8988T (cell line): ENCODE results near the gene NMT1.
"Not testable (repeated sequence)": the region's sequence is repeated elsewhere in the genome, so short reads cannot be mapped to it uniquely, and the experiment has no call there.

ENCODE experiments used
- DNase-seq: peaks from one replicate; pipeline ENCODE4 v3.0.0; 2011

NMT1 gene

DNA sequence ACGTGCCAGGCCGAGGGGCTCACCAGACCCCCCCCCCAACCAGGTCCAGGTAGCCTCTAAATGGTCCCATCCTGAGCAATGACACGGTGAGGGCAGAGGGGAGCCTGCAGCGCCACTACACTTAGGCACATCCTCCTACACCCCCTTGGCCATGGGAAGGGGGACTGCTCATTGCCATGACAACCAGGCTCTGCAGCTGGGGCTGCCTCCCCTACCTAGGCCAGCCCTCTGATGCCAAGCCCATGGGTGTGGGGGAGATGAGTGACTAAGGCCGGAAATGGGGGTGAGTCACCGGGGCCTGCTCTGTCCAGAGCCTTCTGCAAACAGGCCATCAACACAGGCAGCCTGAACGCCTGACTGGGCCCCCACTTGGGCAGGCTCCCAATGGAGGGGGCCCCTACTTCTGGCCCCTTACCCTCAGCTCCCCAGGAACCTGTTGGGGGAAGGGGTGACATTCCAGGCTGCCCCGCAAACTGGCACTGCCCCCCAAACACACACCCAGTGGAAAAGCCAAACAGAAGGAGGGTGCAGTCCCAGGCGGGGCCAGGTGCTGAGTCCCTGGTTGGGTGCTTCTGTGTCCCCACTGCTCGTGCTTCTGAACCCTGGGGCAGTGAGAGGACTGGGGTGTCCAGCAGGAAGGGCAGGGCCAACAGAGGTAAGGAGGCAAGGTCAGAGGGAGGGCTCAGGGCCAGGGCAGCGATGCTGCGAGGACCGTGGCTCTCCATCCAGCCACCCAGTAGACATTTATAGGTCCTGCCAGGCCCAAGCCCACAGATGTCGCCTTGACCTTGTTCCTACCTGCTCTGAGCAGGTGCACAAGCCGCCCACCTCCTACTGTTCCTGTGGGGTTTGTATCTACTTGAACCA is 63.0 kb downstream of the NMT1 start:
- DNase-seq = peak; percentile 88

DNA sequence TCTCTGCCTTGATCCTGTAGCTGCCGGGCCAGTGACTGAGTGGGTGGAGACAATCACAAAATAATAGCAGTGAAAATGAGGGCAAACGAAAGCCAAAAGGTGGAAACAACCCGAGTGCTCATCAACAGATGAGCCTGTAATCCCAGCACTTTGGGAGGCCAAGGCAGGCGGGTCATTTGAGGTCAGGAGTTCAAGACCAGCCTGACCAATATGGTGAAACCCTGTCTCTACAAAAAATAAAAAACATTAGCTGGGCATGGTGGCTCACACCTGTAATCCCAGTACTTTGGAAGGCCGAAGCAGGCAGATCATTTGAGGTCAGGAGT is 63.6 kb downstream of the NMT1 start:
- not testable (repeated sequence) for DNase-seq

DNA sequence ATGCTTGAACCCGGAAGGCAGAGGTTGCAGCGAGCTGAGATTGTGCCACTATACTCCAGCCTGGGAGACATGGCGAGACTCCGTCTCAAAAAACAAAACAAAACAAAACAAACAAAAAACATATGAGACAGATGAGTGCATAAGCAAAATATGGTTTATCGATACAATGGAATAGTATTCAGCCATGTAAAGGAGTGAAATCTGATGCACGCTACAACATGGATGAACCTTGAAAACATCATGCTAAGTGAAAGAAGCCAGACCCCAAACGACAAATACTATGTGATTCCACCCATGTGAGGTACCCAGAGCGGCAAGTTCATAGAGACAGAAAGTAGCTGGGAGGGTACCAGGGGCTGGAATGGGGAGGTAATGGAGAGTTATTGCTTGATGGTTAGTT is 64.4 kb downstream of the NMT1 start:
- no peak for DNase-seq

DNA sequence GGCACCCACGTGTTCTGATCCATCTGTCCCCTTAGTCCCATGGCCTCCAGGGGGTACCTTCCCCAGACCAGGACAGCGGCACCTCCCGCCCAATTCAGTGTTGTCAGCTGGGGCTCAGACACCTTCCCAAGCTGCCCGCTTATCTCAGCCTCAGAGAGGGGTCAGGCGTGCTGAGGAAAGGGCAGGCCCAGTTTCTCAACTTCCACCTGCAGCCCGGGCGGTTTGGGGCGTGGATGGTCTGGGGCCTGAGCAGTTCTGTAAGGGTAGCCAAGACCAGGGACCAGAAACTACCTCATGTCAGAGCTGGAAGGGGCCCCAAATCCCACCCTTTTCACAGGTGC is 66.1 kb downstream of the NMT1 start:
- DNase-seq = no peak

- DNase-seq = no peak
Observed at GRCh38 chr17:45127548-45128300, 66.6 kb downstream of the NMT1 start.

DNA sequence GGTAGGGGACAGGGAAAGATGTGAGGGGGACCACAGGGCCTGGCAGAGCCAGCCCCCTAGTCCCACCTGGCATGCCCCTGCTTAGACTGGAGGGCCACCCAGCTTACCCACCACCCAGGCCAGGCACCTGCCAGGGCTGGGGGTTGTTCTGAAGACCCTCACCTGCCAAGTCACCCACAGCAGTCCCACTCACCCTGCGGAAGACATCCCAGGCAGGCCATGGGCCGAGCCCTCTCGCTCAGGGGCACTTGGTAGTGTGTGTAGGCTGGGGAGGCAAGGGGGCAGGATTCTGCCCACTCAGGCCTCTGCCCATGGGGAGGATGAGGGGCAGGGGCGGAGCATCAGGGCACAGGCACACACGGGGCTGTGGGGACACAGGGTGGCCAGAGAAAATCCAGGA is 67.2 kb downstream of the NMT1 start:
- DNase-seq = no peak

DNA sequence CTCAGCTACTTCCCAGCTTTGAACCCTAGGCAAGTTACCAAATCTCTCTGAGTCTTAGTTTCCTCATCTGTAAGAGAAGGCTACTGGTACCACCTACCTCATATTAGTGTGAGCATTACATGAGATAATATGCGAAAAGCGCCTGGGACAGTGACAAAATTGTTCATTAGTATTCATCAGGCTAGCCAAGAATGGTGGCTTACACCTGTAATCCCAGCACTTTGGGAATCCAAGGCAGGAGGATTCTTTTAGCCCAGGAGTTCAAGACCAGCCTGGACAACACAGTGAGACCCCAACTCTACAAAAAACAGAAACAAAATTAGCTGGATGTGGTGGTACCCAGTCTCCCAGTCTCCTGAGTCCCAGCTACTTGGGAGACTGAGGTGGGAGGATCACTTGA is 67.9 kb downstream of the NMT1 start:
- no peak for DNase-seq

DNA sequence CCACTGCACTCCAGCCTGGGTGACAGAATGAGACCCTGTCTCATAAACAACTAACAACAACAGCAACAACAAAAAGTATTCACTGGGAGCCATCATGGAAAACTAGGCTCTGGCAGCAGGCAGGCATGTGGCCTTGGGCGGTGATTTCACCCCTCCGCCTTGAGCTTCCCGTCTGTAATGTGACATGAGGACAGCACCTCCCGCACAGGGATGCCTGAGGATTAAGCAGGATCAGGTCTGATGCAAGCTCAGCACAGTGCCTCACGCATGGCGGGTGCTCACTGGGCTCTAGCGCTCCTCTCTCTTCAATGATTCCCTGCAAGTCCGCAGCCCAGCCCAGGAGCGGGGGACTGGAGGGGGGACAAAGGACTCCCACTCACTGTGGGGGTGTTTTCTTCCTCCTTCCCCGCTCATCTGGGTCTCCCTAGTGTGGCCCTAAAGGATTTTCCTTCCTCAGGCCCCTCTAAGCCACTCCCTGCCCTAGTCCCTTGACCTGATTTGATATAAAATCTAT is 68.4 kb downstream of the NMT1 start:
- no peak for DNase-seq

DNA sequence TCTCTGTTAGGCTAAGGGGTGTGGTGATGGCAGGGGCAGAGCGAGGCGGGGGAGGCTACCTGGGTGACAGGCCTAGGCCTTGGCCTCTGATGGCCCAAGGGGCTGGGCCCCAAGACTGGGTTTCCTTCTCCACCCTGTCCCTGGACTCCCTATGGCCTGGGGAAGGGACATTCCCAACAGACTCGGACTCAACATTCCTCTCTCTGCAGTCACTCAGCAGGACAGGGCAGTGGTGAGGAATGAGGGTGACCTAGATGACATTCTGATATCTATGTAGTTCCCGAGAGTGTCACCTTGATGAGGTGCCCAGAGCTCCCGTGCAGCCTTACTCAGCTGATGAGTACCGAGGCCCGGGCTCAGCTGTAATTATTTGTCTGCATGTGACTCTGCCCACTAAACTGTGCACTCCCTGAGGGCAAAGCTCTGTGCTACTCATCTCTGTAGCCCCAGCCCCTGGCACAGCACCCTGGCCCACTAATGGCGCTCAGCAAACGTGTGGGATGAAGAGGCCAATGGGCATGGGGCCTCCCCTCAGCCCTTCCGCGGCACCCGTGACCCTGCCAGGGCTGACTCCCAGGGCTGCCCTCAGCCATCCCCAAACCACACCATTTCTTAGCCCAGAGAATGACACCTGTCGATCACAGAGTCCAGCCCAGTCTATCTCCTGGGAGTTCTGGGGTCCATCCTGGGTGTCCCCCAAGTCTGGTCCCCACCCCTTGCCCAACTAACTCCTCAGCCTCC is 69.0 kb downstream of the NMT1 start:
- DNase-seq = no peak

DNA sequence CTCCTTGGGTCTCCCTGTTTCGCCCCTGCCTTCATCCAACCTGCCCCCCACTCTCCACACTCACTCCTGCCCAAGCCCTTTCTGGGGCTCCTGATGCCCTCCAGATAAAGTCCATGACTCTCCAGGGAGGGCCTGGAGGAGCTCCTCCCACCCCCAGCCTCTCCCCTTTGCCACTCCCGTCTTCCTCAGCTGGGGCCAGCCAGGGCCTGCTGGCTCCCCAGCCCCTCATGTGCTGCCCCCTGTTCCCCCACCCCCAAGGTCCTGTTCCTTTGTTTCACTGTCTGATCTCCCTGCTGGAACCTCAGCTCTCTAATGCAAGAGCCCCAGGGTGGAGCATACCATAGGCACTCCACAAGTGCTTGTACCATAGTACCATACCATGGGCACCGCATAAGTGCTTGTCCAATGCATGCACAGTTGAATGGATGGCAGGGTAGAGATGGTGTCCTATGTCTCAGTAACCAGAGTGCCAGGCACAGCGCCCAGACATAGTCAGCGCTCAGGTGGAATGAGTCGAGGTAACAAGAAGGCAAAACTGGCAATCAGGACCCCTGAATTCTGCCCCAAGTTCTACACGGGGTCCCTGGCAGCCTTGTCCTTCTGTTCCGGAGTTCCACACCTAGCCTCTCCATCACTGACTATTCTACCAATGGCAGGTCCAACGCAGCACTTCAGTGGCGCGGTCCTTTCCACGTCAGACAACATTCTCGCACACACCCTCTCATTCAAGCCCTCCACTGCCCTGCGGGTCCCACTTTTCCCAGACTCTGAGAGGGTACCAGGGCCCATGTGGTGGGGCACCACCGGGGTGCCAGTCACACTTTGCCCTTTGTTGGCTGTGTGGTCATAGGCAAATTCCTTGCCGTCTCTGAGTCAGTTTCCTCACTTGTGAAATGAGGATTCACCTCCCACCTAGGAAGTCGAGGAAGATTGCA is 69.8 kb downstream of the NMT1 start:
- DNase-seq = no peak

- no peak for DNase-seq
Observed at GRCh38 chr17:45131616-45132319, 70.7 kb downstream of the NMT1 start.

DNA sequence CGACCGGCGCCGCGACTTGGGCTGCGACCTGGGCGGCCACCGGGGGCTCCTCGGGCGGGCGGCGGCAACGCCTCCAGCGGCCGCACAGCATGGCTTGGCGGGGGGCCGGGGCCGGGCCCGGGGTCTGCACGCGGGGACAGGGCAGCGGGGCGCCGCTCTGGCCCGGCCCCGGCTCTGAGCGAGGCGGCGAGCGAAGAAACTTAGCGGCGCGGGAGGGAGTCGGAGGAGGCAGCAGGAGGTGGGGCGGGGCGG is 71.1 kb downstream of the NMT1 start, which contains the start of gene PLCD3:
Gene PLCD3 (minus strand): TSS at position 196 of the 252 bp plus-strand sequence. CDS start 105 bp downstream, at position 91.
- no peak for DNase-seq

GRCh38 chr17:45132572-45133463 is 71.7 kb downstream of the NMT1 start:
- peak; percentile 84 for DNase-seq

- DNase-seq = peak; percentile 92
Observed at GRCh38 chr17:45135192-45135977, 74.3 kb downstream of the NMT1 start, which contains the start of gene ACBD4. ACBD4 (plus strand) TSS chr17:45135687; CDS start chr17:45136145, 458 bp downstream.

DNA sequence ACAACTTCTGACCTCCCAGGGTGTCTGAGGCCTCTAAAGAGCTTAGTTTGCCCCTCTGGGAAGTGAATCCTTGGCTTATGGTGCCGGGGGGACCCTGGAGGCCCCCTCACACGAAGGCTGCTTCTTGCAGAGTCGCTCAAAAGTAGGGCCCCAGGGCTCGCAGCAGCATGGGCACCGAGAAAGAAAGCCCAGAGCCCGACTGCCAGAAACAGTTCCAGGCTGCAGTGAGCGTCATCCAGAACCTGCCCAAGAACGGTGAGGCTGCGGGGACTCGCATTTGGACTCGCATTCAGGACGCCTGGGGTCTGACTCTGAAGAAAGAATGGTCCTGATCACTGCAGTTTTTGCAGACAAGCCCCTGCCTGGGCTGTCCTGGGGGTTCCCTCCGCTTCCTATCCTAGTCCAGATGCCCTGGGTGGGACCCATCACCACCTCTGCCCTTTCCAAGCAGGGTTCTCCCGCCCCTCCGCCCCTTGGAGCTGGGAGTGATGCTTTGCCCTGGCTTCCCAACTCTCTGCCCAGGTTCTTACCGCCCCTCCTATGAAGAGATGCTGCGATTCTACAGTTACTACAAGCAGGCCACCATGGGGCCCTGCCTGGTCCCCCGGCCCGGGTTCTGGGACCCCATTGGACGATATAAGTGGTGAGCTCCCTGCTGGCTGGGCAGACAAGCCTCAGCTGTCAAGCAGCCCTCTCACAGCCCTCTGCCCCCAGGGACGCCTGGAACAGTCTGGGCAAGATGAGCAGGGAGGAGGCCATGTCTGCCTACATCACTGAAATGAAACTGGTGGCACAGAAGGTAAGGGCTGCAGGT is 75.1 kb downstream of the NMT1 start:
- no peak for DNase-seq

- DNase-seq = no peak
Observed at GRCh38 chr17:45136846-45137560, 75.9 kb downstream of the NMT1 start.

DNA sequence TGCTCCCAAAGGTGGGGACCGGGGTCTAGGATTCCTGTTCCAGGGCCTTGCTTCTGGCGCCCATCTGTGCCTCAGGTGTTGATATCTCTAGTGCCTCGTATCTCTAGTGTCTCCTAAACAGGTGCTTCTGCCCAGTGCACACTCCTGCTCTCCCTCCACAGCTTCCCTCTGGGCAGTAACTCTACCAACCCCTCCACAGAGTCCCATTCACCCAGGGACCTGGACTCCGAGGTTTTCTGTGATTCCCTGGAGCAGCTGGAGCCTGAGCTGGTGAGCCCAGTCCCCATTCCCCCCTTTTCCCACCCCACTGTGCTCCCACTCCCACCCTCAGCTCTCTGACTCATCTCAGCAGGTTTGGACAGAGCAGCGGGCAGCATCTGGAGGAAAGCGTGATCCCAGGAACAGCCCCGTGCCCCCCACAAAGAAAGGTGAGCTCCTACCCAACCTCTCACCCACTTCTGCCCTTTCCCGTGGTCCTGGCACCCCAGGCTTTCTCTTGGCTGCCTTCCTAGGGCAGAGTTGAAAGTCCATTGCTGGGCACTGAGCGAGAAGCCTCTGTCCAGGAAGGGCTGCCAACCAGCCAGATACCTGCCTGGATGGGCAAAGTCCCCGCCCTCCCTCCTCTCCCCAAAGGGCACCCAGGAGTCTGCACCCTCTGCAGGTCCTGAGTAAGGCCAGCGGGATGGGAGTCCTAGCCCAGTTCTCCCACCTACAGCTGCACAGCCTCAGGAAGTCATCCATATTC is 76.6 kb downstream of the NMT1 start:
- no peak for DNase-seq
